ENCODE measurements around the gene TAB2. TPM values are rescaled to one million over a fixed set of nuclear protein-coding genes. Genes with fewer than 3 reads are reported as not detected.
"Not testable (repeated sequence)": the region's sequence is repeated elsewhere in the genome, so short reads cannot be mapped to it uniquely, and the experiment has no call there.

The TAB2 gene
- total and polyA plus RNA-seq, 7 donors, result 33.4 to 149 (median 100) TPM

GRCh38 chr6:149459761-149460160 lies 142.2 kb downstream of the TAB2 start:
- no peak for TF ChIP-seq EP300 (IDR thresholded peaks at IDR 0.05)
- TF ChIP-seq POLR2A (IDR thresholded peaks at IDR 0.05), result no peak
- TF ChIP-seq POLR2AphosphoS5 (IDR thresholded peaks at IDR 0.05), result no peak
- TF ChIP-seq, protein P1, sequence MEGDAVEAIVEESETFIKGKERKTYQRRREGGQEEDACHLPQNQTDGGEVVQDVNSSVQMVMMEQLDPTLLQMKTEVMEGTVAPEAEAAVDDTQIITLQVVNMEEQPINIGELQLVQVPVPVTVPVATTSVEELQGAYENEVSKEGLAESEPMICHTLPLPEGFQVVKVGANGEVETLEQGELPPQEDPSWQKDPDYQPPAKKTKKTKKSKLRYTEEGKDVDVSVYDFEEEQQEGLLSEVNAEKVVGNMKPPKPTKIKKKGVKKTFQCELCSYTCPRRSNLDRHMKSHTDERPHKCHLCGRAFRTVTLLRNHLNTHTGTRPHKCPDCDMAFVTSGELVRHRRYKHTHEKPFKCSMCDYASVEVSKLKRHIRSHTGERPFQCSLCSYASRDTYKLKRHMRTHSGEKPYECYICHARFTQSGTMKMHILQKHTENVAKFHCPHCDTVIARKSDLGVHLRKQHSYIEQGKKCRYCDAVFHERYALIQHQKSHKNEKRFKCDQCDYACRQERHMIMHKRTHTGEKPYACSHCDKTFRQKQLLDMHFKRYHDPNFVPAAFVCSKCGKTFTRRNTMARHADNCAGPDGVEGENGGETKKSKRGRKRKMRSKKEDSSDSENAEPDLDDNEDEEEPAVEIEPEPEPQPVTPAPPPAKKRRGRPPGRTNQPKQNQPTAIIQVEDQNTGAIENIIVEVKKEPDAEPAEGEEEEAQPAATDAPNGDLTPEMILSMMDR (IDR thresholded peaks at IDR 0.05), result no peak
- Histone ChIP-seq H3K4me3 (no peak overlapping the region), H3K4me1 (peaks cover 0 to 28% (median 18%) of the 10 kb centered on the region in 4 donors), H3K36me3 (no peaks in the 10 kb centered on the region), H3K9me3 (no peaks in the 10 kb centered on the region), H3K27me3 (no peaks in the 10 kb centered on the region), H3K27ac (no peak overlapping the region)
- intact Hi-C loops (cut with DNase I), result no loop called here
- DNase-seq, result no peak
- WGBS, 2 donors, result 75 to 89% methylated on average over 5 of the region's 5 CpGs

DNA sequence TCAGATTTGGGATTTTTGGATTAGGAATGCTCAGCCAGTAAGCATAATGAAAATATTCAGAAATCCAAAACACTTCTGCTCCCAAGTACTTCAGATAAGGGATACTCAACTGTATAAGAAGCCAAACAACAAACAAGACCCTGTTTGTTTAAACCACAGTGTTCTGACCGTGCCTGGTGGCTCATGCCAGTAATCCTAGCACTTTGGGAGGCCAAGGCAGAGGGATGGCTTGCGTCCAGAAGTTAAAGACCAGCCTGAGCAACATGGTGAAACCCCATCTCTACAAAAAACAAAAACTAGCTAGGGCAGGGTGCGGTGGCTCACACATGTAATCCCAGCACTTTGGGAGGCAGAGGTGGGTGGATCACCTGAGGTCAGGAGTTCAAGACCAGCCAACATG lies 142.7 kb downstream of the TAB2 start:
- 76 to 93% methylated on average over 3 of the region's 3 CpGs for WGBS, 2 donors
- H3K9me3 ChIP-seq; H3K36me3 ChIP-seq; intact Hi-C loops (cut with DNase I); DNase-seq; H3K27ac ChIP-seq; H3K4me3 ChIP-seq; H3K27me3 ChIP-seq: not testable (repeated sequence)
- peaks cover 0 to 23% (median 13%) of the 10 kb centered on the region in 4 donors for H3K4me1 ChIP-seq

Small RNA genes within 50 kb of the gene (small RNA-seq; reads per million reads assigned to genes)
- gene RN7SL234P, result 0 reads per million in 3 donors

Other genes starting within 250 kb of the TAB2 start
- 10 to 100 TPM in 1 of 4 donors, 1 to 10 TPM in 3; 3.4 to 11.1 (median 5.7) TPM for gene SUMO4, start 82.5 kb downstream of the TAB2 start, total RNA-seq
- under 1 TPM in 1 of 3 donors, not detected in 2; 0.39 TPM for gene SUMO4, start 82.5 kb downstream of the TAB2 start, polyA plus RNA-seq
- gene ZC3H12D, start 167.3 kb downstream of the TAB2 start, total RNA-seq, result 1 to 10 TPM in 3 of 4 donors, under 1 TPM in 1; 0.71 to 4.9 (median 1.2) TPM
- 1 to 10 TPM; 3.6 to 9.2 (median 8.3) TPM for gene ZC3H12D, start 167.3 kb downstream of the TAB2 start, polyA plus RNA-seq
- 10 to 100 TPM; 31.3 to 35.0 (median 31.9) TPM for gene PPIL4, start 228.3 kb downstream of the TAB2 start, total RNA-seq
- 10 to 100 TPM; 15.6 to 18.6 (median 17.6) TPM for gene PPIL4, start 228.3 kb downstream of the TAB2 start, polyA plus RNA-seq
- 10 to 100 TPM; 61.6 to 82.4 (median 74.4) TPM for gene GINM1, start 248.7 kb downstream of the TAB2 start, total RNA-seq
- 10 to 100 TPM; 15.5 to 32.6 (median 27.0) TPM for gene GINM1, start 248.7 kb downstream of the TAB2 start, polyA plus RNA-seq